OCI-LY1 (cell line): Measurements from ENCODE around the gene MARK1.

Experiments
- H2AFZ ChIP-seq: fragments of 200-600 bp; sonication (generic), shearing (Covaris generic); 2 replicates; pipeline ENCODE4 v1.6.0; 2014; ENCODE audit warnings: antibody characterized with exemption, mild to moderate bottlenecking, low read length
- H3F3A ChIP-seq: fragments of 200-600 bp; sonication (generic), shearing (Covaris generic); 2 replicates; pipeline ENCODE4 v1.6.0; 2014; ENCODE audit warnings: mild to moderate bottlenecking, antibody characterized with exemption, low read length, moderate library complexity; ENCODE audit not compliant: insufficient read depth
- H3K27ac ChIP-seq: fragments of 200-600 bp; sonication (generic); 2 replicates; pipeline ENCODE4 v1.5.1; 2014; ENCODE audit warnings: low read length, mixed run types, mild to moderate bottlenecking, low read depth; ENCODE audit not compliant: poor library complexity, severe bottlenecking
- H3K27me3 ChIP-seq: fragments of 200-600 bp; sonication (generic); 2 replicates; pipeline ENCODE4 v1.6.0; 2014; ENCODE audit warnings: antibody characterized with exemption, mild to moderate bottlenecking, low read length, moderate library complexity; ENCODE audit not compliant: insufficient read depth
- H3K36me3 ChIP-seq: fragments of 200-600 bp; sonication (generic); 2 replicates; pipeline ENCODE4 v1.6.1; 2014; ENCODE audit warnings: mild to moderate bottlenecking, antibody characterized with exemption, low read length, moderate library complexity, mixed read lengths; ENCODE audit not compliant: insufficient read depth
- H3K4me1 ChIP-seq: fragments of 200-600 bp; sonication (generic); 2 replicates; pipeline ENCODE4 v1.5.1; 2014; ENCODE audit warnings: mild to moderate bottlenecking, low read length, moderate library complexity; ENCODE audit not compliant: insufficient read depth, severe bottlenecking
- H3K4me2 ChIP-seq: fragments of 200-600 bp; sonication (generic), shearing (Covaris generic); 2 replicates; pipeline ENCODE4 v1.6.1; 2014; ENCODE audit warnings: low read length
- H3K4me3 ChIP-seq: fragments of 200-600 bp; sonication (generic); 2 replicates; pipeline ENCODE4 v1.5.1; 2014; ENCODE audit warnings: low read length, low read depth, mild to moderate bottlenecking, mixed read lengths; ENCODE audit not compliant: poor library complexity, severe bottlenecking
- H3K79me2 ChIP-seq: fragments of 200-600 bp; shearing (Covaris generic); 2 replicates; pipeline ENCODE4 v1.6.1; 2016; ENCODE audit warnings: mixed run types, low read length, mixed read lengths; ENCODE audit not compliant: insufficient read depth
- H3K9ac ChIP-seq: fragments of 200-600 bp; sonication (generic), shearing (Covaris generic); 2 replicates; pipeline ENCODE4 v1.6.1; 2014; ENCODE audit warnings: mild to moderate bottlenecking, low read length, mixed read lengths
- H3K9me2 ChIP-seq: fragments of 200-600 bp; sonication (generic), shearing (Covaris generic); 2 replicates; pipeline ENCODE4 v1.6.1; 2014; ENCODE audit warnings: low read depth, mild to moderate bottlenecking, low read length, mixed read lengths
- H3K9me3 ChIP-seq: fragments of 200-600 bp; shearing (Covaris generic); 2 replicates; pipeline ENCODE4 v1.6.1; 2014; ENCODE audit warnings: low read length, mixed read lengths
- H4K20me1 ChIP-seq: fragments of 200-600 bp; sonication (generic), shearing (Covaris generic); 2 replicates; pipeline ENCODE4 v1.6.0; 2016; ENCODE audit warnings: mild to moderate bottlenecking, low read length; ENCODE audit not compliant: insufficient read depth
- CTCF ChIP-seq: fragments of 200-600 bp; sonication (generic), shearing (Covaris generic); IDR thresholded peaks from 2 replicates; pipeline ENCODE4 v1.5.1; 2017; ENCODE audit warnings: mild to moderate bottlenecking, antibody characterized with exemption, low read length, moderate library complexity, mixed read lengths
- EZH2 ChIP-seq: fragments of 200-600 bp; sonication (generic), shearing (Covaris generic); IDR thresholded peaks from 2 replicates; pipeline ENCODE4 v1.8.0; 2017; ENCODE audit warnings: borderline replicate concordance, mixed run types, mild to moderate bottlenecking, antibody characterized with exemption, low read length, moderate library complexity, mixed read lengths

MARK1 gene

GRCh38 chr1:220544901-220545303 is 17.0 kb downstream of the MARK1 start:
- Histone ChIP-seq H3K4me3 (no peak overlapping the region), H3K9ac (no peak overlapping the region), H3K9me2 (no peaks in the 10 kb centered on the region), H3F3A (no peaks in the 10 kb centered on the region), H3K9me3 (no peaks in the 10 kb centered on the region), H3K27me3 (no peaks in the 10 kb centered on the region), H3K79me2 (no peaks in the 10 kb centered on the region), H3K4me2 (no peak overlapping the region), H3K4me1 (no peaks in the 10 kb centered on the region), H4K20me1 (no peaks in the 10 kb centered on the region), H3K27ac (no peak overlapping the region), H3K36me3 (no peaks in the 10 kb centered on the region), H2AFZ (no peak overlapping the region)
- TF ChIP-seq CTCF (peak; percentile 40; the same call in 1 of the 2 replicates), EZH2 (no peak)

- H3K9me2 ChIP-seq: no peaks in the 10 kb centered on the region
- no peak overlapping the region for H3K4me2 ChIP-seq
- H3K4me1 ChIP-seq: no peaks in the 10 kb centered on the region
- H3K27me3 ChIP-seq: no peaks in the 10 kb centered on the region
- no peaks in the 10 kb centered on the region for H3K79me2 ChIP-seq
- no peak for TF ChIP-seq CTCF
- TF ChIP-seq EZH2: no peak
- H3K9ac ChIP-seq: no peak overlapping the region
- H3K9me3 ChIP-seq: no peaks in the 10 kb centered on the region
- no peak overlapping the region for H2AFZ ChIP-seq
- no peak overlapping the region for H3K27ac ChIP-seq
- no peaks in the 10 kb centered on the region for H3K36me3 ChIP-seq
- H4K20me1 ChIP-seq: no peaks in the 10 kb centered on the region
- no peaks in the 10 kb centered on the region for H3F3A ChIP-seq
- no peak overlapping the region for H3K4me3 ChIP-seq
These were observed 23.0 kb downstream of the MARK1 start for GRCh38 chr1:220550811-220551399.

GRCh38 chr1:220551718-220552117 is 23.8 kb downstream of the MARK1 start:
- no peaks in the 10 kb centered on the region for H3K36me3 ChIP-seq
- no peaks in the 10 kb centered on the region for H3F3A ChIP-seq
- no peak overlapping the region for H3K4me3 ChIP-seq
- no peak overlapping the region for H2AFZ ChIP-seq
- no peak overlapping the region for H3K27ac ChIP-seq
- no peak overlapping the region for H3K9ac ChIP-seq
- no peaks in the 10 kb centered on the region for H3K79me2 ChIP-seq
- no peaks in the 10 kb centered on the region for H3K9me2 ChIP-seq
- no peaks in the 10 kb centered on the region for H3K4me1 ChIP-seq
- no peaks in the 10 kb centered on the region for H3K9me3 ChIP-seq
- H4K20me1 ChIP-seq: no peaks in the 10 kb centered on the region
- no peaks in the 10 kb centered on the region for H3K27me3 ChIP-seq
- TF ChIP-seq EZH2 (no peak), CTCF (no peak)
- H3K4me2 ChIP-seq: no peak overlapping the region
